Stimulated activated CD4-positive, alpha-beta T cell treated with anti-CD3 and anti-CD28 coated beads, Interleukin-2, amount 100 ng/mL, for 4 hours (primary cell): ENCODE data around the gene PBOV1.

Source experiments
- DNase-seq: peaks from one replicate; pipeline ENCODE4 v3.0.0-alpha.2; 2020; ENCODE audit warnings: low read depth

The PBOV1 gene

GRCh38 chr6:138218449-138218848 is at the start of gene PBOV1:
TSS of gene PBOV1 (minus strand) at chr6:138218491. CDS start at chr6:138218395, 96 bp downstream.
- DNase-seq, result no peak

GRCh38 chr6:138266095-138266494 is 47.8 kb upstream of the PBOV1 start:
- DNase-seq, result no peak

GRCh38 chr6:138264372-138264880 is 46.1 kb upstream of the PBOV1 start:
- DNase-seq, result no peak

GRCh38 chr6:138263963-138264362 is 45.7 kb upstream of the PBOV1 start:
- DNase-seq, result no peak

GRCh38 chr6:138261116-138261780 is 43.0 kb upstream of the PBOV1 start:
- DNase-seq, result no peak

- no peak for DNase-seq
Measured at GRCh38 chr6:138258991-138259390, 40.7 kb upstream of the PBOV1 start.

- DNase-seq, result no peak
Measured at GRCh38 chr6:138258197-138258596, 39.9 kb upstream of the PBOV1 start.

- no peak for DNase-seq
Measured at GRCh38 chr6:138257638-138258040, 39.3 kb upstream of the PBOV1 start.

GRCh38 chr6:138255443-138255842 is 37.2 kb upstream of the PBOV1 start:
- no peak for DNase-seq

- DNase-seq, result no peak
Measured at GRCh38 chr6:138253731-138254130, 35.4 kb upstream of the PBOV1 start.

- DNase-seq, result no peak
Measured at GRCh38 chr6:138250513-138251247, 32.4 kb upstream of the PBOV1 start.

GRCh38 chr6:138250053-138250452 is 31.8 kb upstream of the PBOV1 start:
- DNase-seq, result no peak

- no peak for DNase-seq
Measured at GRCh38 chr6:138248878-138249277, 30.6 kb upstream of the PBOV1 start.

- DNase-seq, result no peak
Measured at GRCh38 chr6:138248011-138248410, 29.7 kb upstream of the PBOV1 start.

- no peak for DNase-seq
Measured at GRCh38 chr6:138246650-138247440, 28.6 kb upstream of the PBOV1 start.

GRCh38 chr6:138245751-138246150 is 27.5 kb upstream of the PBOV1 start:
- DNase-seq, result no peak

- DNase-seq, result no peak
Measured at GRCh38 chr6:138242987-138243592, 24.8 kb upstream of the PBOV1 start.

GRCh38 chr6:138241934-138242333 is 23.6 kb upstream of the PBOV1 start:
- no peak for DNase-seq

- DNase-seq, result no peak
Measured at GRCh38 chr6:138241381-138241780, 23.1 kb upstream of the PBOV1 start.

GRCh38 chr6:138240476-138241245 is 22.4 kb upstream of the PBOV1 start:
- DNase-seq, result no peak

- DNase-seq, result no peak
Measured at GRCh38 chr6:138239774-138240173, 21.5 kb upstream of the PBOV1 start.
